Stimulated activated CD8-positive, alpha-beta memory T cell treated with anti-CD3 and anti-CD28 coated beads, Interleukin-12 subunit alpha, Interleukin-12 subunit beta, amount 100 ng/mL, for 24 hours (primary cell): ENCODE results near the gene NTRK3.

Experiments
- DNase-seq: peaks from one replicate; pipeline ENCODE4 v3.0.0-alpha.2; 2020; ENCODE audit errors: extremely low read depth

The NTRK3 gene

DNA sequence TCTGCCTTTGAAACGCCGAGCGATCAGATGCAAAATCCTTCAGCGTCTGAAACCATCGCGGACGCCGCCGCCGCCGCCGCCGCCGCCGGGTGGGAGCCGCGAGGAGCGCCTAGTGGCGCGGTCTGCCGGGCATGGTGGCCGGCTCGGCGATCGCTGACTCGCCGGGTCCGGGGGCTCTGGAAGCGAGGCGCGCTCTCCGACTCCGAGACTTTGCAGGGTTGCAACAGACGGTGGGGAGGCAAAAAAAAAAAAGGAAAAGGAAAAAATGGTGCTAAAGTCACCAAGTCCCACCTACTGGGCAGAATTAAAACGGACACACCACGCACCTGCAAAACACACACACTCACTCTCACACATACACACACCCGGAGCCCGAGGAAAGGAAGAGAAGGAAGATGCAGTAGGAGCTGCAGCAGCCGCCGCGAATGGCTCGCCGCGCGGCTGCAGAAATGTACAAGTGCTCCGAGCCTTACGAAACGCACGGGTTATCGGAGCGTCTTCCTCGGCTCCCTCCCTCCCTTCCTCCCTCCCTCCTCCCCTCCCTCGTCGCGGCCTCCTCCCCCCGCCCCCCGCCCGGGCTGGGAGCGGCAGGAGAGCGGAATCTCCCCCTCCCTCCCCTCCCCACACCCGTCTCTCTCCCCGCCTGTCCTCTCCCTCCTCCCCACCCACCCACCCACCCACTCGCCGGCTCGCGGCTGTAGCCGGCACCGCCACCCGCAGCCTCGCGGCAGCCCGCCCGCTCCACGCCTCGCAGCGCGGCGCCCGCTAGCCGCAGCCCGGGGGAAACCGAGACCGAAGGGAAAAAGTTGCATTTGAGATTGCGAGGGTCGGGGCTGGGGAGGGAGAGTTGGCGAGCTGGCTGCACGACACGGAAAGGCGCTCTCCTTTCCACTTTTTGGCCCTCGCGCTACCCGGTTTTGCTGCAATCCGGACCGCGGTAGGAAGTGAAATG lies at the start of gene NTRK3:
Gene NTRK3 (minus strand): TSS at position 461 of the 952 bp plus-strand sequence. CDS start 586 bp downstream, outside the sequence.
- DNase-seq: no peak

GRCh38 chr15:88303395-88303794 lies 46.9 kb upstream of the NTRK3 start:
- no peak for DNase-seq

GRCh38 chr15:88302373-88302772 lies 45.8 kb upstream of the NTRK3 start:
- no peak for DNase-seq

DNA sequence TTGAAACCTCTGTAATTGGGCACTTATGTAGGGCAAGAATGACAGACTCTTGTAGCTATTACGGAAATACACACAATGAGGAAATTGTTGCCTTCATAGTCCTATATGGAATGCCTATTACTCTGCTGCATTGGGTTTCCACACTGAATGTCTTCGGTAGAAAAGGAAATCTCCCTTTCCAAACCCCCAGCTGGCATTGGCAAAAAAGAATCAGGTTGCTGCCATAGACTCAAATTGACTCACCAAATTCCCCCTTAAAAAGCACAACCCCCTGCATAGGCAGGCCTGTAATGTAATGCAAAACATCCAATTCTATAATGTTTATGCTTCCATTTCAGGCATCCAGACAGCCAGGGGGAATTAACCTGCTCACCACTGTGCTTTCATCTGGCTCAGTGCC lies 44.8 kb upstream of the NTRK3 start:
- no peak for DNase-seq

GRCh38 chr15:88300861-88301260 lies 44.3 kb upstream of the NTRK3 start:
- DNase-seq: no peak

- DNase-seq: no peak
Observed at GRCh38 chr15:88300089-88300488, 43.5 kb upstream of the NTRK3 start.

GRCh38 chr15:88299497-88299896 lies 43.0 kb upstream of the NTRK3 start:
- no peak for DNase-seq

DNA sequence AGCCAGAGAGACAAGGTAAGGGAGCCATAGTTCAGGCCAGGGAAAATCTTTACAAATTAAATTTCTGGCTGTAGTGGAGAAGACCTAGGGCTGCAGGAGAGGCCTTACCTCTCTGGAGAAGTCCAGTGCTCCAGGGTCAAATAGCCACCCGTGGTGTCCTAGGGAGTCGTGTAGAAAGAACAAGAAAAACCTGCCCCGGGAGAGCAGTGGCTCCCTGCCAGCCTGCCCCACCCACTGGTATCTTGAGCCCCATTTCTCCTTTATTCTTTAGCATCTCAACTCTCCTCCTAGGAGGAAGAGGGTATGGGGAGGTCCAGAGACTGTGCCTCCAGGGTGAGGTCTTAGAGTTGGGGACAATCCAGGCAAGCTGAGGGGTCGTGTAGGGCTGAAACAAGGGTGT lies 32.1 kb upstream of the NTRK3 start:
- no peak for DNase-seq

DNA sequence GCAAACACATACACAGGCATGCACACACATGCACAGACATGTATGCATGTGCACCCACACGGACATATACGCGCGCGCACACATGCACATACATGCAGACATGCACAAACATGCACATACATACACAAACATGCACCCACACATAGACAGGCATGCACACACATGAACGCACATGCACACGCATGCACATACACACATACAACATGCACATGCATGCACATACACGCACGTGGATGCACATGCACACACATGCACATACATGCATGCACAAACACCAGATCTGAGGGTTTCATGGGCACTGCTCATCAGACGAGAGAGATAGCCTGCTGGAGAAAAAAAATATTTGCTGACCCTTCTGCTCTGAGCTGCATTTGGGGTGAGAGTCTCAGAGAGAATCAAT lies 31.7 kb upstream of the NTRK3 start:
- DNase-seq: no peak

DNA sequence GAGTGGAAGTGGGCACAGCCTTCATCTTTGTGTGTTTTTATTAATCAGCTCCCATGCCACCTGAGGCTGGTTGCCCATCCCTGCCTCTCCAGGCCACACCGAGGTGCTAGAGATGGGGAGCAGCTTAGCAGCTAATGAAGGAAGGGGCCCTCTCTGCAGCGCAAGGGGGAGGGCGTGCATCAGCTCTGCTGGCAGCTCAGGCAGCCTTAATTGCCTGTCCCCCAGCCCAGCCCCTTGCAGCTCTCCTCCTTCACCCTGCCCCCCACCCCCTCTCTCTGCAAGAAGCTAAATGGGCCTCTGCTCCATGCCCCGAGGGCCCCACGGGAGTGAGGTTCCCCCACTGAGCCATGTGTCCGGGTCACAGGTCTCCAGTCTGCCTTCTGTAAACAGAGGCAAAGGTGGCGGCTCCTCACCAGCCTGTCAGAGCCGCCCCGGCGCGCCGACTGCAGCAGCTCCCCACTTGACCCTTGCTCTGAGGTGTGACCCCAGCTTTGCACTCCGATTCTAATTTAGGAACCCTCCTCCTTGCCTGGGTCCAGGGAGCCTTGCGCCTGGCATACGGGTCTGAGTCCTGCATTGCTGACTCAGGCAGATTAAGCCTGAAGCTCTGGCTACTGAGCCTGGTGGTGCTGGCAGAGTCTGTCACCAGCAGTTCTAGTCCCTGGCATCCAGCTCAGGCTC lies 27.9 kb upstream of the NTRK3 start:
- DNase-seq: no peak

GRCh38 chr15:88282614-88283013 lies 26.1 kb upstream of the NTRK3 start:
- no peak for DNase-seq

DNA sequence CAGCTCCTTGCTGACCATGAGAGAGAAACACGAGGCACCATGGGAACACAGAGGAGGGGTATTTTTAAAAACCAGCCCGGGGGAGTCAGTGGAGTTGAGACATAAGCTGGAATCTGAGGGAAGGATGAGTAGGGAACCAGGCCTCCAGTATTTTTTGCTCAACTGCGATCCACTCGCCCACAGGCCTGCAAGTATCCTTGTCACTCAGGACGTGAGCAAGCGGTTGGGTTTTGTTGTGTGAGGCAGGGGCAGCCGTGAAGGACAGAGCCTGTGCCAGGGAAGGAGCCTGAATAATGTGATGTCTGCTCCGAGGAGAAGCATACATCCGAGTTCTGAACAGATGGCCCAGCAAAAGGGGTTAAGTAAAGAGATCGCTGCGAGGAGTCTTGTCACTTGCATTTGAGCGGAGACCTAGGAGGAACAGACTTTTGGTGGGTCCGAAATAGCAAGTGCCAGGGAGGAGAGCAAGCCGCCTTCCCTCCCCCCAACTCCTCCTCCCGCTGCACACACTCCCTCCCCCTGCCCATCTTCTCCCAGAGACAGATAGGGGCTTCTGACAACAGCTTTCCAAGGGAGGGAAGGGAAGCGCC lies 20.4 kb upstream of the NTRK3 start:
- DNase-seq: no peak

DNA sequence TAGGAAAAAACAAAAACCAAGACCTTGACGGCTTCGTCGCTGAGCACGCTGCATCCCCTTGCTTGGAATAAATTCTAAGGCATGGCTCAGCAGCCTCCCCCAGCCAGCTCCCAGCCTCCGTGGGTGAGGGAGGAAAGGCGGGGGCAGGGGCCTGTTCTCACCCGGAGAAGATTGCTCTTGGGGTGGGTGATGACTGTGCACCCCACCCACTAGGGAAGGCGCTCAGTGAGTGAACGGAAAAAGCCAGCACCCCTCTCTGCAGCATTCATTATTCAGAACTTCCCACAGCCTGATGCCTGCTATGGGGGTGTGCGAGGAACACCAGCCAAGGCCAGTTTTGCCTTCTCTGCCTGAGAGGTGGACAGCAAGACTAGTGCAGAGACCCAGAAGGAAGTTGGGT lies 19.3 kb upstream of the NTRK3 start:
- no peak for DNase-seq

DNA sequence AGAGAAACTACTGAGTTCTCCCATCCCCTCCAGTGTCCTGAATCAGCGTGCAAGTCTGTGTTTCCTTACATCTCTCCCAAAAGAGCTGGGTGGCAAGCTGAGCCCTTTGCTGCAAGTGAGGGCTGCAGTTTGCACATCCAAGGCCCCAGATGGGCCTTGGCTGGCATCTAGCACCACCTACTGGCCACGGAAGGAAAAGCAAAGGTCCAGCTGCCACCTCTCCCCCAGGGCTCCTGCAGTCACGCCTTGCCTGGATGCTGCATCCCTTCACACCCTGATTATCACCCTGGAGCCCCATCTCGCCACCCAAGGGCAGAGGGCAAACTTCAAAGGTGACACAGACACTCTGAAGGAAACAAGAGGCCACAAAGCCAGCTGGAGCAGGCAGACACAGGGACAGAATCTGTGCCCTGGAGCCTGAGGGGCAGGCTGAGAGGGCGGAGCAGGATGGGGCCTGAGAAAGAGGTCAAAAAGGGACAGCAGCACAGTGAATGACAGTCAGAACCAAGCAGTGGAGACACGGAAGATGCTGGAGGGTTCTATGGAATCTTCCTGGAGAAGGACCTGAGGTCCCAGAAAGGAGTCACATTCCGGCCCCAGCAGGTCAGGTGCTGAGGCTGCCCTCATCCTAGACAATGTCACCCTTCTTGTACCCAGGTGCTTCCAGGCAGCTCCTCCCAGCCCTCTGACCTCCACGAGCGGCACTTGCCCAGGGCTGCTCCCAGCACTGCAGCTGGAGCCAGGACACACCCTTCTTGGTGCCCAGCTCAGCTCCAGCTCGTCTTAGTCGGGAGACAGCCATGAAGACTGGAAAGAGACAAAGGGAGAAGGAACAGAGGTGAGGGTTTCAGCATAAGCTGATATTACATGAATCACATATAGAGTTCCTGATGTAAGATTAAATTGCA lies 18.3 kb upstream of the NTRK3 start:
- peak; percentile 15 for DNase-seq

- DNase-seq: no peak
Observed at GRCh38 chr15:88272421-88272820, 15.9 kb upstream of the NTRK3 start.

DNA sequence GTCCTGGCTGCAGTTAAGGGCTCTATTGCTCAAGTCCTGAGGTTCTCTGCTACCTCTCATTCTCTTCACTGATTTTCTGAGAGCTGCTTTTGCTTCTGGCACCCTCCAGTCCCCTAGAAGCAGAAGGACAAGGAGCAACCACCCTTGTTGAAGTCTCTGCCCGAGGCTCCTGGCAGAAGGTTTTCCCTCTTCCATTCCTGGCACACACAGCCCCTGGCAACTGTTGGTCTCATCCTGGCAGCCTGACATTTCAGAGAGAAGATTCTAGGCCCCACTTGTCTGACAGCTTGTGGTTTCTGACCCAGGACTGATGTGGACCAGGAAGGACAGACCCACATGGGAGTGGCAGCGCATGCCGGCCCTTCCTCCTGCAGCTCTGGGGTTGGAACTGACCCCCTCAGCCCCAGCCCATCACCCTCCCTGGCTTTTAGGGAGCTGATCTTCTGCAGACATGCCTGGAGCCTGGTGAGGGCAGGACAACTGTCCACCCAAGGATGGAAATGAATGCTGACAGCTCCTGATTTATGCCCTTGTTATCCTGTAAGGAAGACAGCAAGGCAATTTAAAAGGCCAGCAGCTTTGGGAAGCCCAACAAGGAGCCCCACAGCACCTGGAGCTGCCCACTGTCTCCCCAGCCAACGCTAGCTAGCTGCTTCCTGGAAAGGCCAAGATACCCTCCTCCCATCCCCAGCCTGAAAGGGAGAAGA lies 13.0 kb upstream of the NTRK3 start:
- DNase-seq: no peak

DNA sequence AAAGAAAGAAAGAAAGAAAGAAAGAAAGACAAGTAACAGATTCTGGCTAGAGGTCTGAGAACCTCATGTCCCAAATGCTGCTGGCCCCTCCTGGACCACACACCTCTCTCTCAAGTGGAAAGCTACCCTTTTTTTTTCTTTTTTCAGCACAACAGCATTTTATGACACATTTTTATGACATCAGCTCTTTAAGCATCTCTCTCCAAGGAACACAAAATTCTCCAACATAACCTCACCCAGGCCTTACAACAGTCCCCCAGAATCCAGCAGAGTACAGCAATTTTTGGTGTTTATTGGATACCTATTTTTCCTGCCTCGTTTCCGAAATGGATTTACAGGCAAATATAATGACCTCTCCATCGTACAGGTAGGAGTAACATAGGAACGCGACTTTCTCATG lies 11.2 kb upstream of the NTRK3 start:
- no peak for DNase-seq

- DNase-seq: no peak
Observed at GRCh38 chr15:88266170-88266569, 9.6 kb upstream of the NTRK3 start.

- no peak for DNase-seq
Observed at GRCh38 chr15:88264622-88265021, 8.1 kb upstream of the NTRK3 start.

- no peak for DNase-seq
Observed at GRCh38 chr15:88262064-88262463, 5.5 kb upstream of the NTRK3 start.

- DNase-seq: no peak
Observed at GRCh38 chr15:88258093-88258641, 1.6 kb upstream of the NTRK3 start.
